Fibroblast of lung (primary cell): ENCODE data around the gene MYO10. TPM values are rescaled to one million over a fixed set of nuclear protein-coding genes. Genes with fewer than 3 reads are reported as not detected.

Experiments used
- DNase-seq, 2 donors: peaks; one replicate each; pipeline versions ENCODE4 v3.0.0 to v3.0.0-alpha.2; 2010; ENCODE audit warnings: low read depth in 2 of 2
- H2AFZ ChIP-seq: 2 replicates; pipeline ENCODE4 v1.5.1; 2012; ENCODE audit warnings: low read length, control low read depth, inconsistent platforms
- H3K27ac ChIP-seq: 2 replicates; pipeline ENCODE4 v1.5.1; 2011; ENCODE audit warnings: low read length, control low read depth; ENCODE audit not compliant: insufficient read depth
- H3K27me3 ChIP-seq: 2 replicates; pipeline ENCODE4 v1.5.1; 2011; ENCODE audit warnings: mild to moderate bottlenecking, low read length; ENCODE audit not compliant: control insufficient read depth, insufficient read depth
- H3K36me3 ChIP-seq: 2 replicates; pipeline ENCODE4 v1.5.1; 2011; ENCODE audit warnings: low read length; ENCODE audit not compliant: control insufficient read depth, insufficient read depth
- H3K4me1 ChIP-seq: 2 replicates; pipeline ENCODE4 v1.5.1; 2011; ENCODE audit warnings: low read length; ENCODE audit not compliant: control insufficient read depth, insufficient read depth; ENCODE audit errors: extremely low read depth
- H3K4me2 ChIP-seq: 2 replicates; pipeline ENCODE4 v1.5.1; 2011; ENCODE audit warnings: low read length, control low read depth; ENCODE audit not compliant: insufficient read depth; ENCODE audit errors: extremely low read depth
- H3K4me3 ChIP-seq, 4 experiments: fragments of 200-600 bp in 1 of 4; sonication (generic) in 1 of 4; replicated peaks in 1 of 4; 2 replicates each; pipeline ENCODE4 v1.5.1; 2011 to 2016; ENCODE audit warnings: low read length in 4 of 4, low read depth in 3 of 4, mild to moderate bottlenecking in 3 of 4, control low read depth in 2 of 4, inconsistent platforms in 1 of 4, mixed read lengths in 1 of 4; ENCODE audit not compliant: insufficient read depth in 1 of 4; ENCODE audit errors: control extremely low read depth in 1 of 4
- H3K79me2 ChIP-seq: 2 replicates; pipeline ENCODE4 v1.5.1; 2012; ENCODE audit warnings: mild to moderate bottlenecking, low read length, inconsistent platforms; ENCODE audit not compliant: control insufficient read depth, insufficient read depth
- H3K9ac ChIP-seq: 2 replicates; pipeline ENCODE4 v1.5.1; 2011; ENCODE audit warnings: mild to moderate bottlenecking, low read length, control low read depth; ENCODE audit not compliant: insufficient read depth
- H3K9me3 ChIP-seq: 2 replicates; pipeline ENCODE4 v1.5.1; 2012; ENCODE audit warnings: low read depth, low read length; ENCODE audit not compliant: control insufficient read depth, insufficient read depth
- H4K20me1 ChIP-seq: 2 replicates; pipeline ENCODE4 v1.5.1; 2011; ENCODE audit warnings: low read length; ENCODE audit not compliant: control insufficient read depth, insufficient read depth; ENCODE audit errors: extremely low read depth
- CTCF ChIP-seq, 2 donors: IDR thresholded peaks in 1 of 2; conservative IDR thresholded peaks in 1 of 2; 1 replicate in 1 of 2; 2 replicates in 1 of 2; pipeline ENCODE4 v1.5.1; 2011 to 2012; ENCODE audit warnings: low read length in 2 of 2, control low read depth in 1 of 2, inconsistent platforms in 1 of 2, low read depth in 1 of 2, mild to moderate bottlenecking in 1 of 2
- EZH2 ChIP-seq: IDR thresholded peaks from 2 replicates; pipeline ENCODE4 v1.5.1; 2012; ENCODE audit warnings: low read length, control low read depth, mild to moderate bottlenecking; ENCODE audit errors: missing control alignments
- polyA plus RNA-seq, 2 donors: library from polyadenylated mRNA; depleted of rRNA in 1 of 2; stranded (reverse) in 1 of 2; unstranded in 1 of 2; fragments of >200 nt; gene quantifications; 2 replicates each; pipeline ENCODE4 v1.2.1, GENCODE V29; 2011 to 2012; ENCODE audit warnings: missing spikeins in 1 of 2
- total RNA-seq: library from RNA; depleted of rRNA; stranded (reverse); fragments of >200 nt; gene quantifications from 2 replicates; pipeline ENCODE4 v1.2.1, GENCODE V29; 2014

The MYO10 gene
- total and polyA plus RNA-seq, 2 donors (not counting 1 experiment from before 2014, with no cell fraction given): 16.6 to 82.2 TPM

DNA sequence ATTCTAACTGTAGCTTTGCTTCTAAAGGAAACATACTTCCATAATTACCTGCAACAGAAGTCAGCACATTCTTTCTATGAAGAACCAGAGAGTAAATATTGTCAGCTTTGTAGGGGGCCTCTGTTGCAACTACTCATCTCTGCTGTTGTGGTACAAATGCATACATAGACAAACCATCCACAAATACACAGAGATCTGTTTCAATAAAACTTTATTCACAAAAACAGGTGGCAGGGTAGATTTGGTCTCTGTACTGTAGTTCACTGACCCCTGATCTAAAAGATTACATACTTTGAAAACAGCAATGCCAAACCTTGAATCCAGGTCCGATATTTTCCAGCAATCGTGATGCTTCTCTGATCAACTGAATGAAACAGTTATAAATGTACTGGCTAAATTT, 274.4 kb downstream of the MYO10 start:
- TF ChIP-seq CTCF (conservative IDR thresholded peaks at IDR 0.05 in 1 of 2, IDR thresholded peaks at IDR 0.05 in 1 of 2; ENCODE audit: low read depth in 1 of 2, low read length in 2 of 2): no peak
- TF ChIP-seq EZH2: no peak

GRCh38 chr5:16660982-16661381, 275.1 kb downstream of the MYO10 start:
- DNase-seq: no peak
- Histone ChIP-seq H3K36me3 (peaks cover 2% of the 10 kb centered on the region), H3K27ac (no peak overlapping the region), H3K27me3 (no peaks in the 10 kb centered on the region), H3K4me2 (no peak overlapping the region), H3K79me2 (no peaks in the 10 kb centered on the region), H4K20me1 (no peaks in the 10 kb centered on the region), H3K4me1 (no peaks in the 10 kb centered on the region), H3K9ac (no peak overlapping the region), H2AFZ (no peak overlapping the region), H3K4me3 (no peak overlapping the region), H3K9me3 (no peaks in the 10 kb centered on the region)
- TF ChIP-seq EZH2 (no peak), CTCF (conservative IDR thresholded peaks at IDR 0.05 in 1 of 2, IDR thresholded peaks at IDR 0.05 in 1 of 2; ENCODE audit: low read depth in 1 of 2, low read length in 2 of 2) (no peak)

More for the DNA sequence above, 274.4 kb downstream of the MYO10 start:
- H3K36me3 ChIP-seq: peaks cover 8% of the 10 kb centered on the region
- H3K79me2 ChIP-seq: no peaks in the 10 kb centered on the region
- no peaks in the 10 kb centered on the region for H3K9me3 ChIP-seq
- H3K27me3 ChIP-seq: no peaks in the 10 kb centered on the region
- H3K4me1 ChIP-seq: no peaks in the 10 kb centered on the region
- no peak overlapping the region for H2AFZ ChIP-seq
- H4K20me1 ChIP-seq: no peaks in the 10 kb centered on the region
- no peak for DNase-seq
- H3K4me3 ChIP-seq: no peak overlapping the region
- no peak overlapping the region for H3K27ac ChIP-seq
- no peak overlapping the region for H3K4me2 ChIP-seq
- H3K9ac ChIP-seq: no peak overlapping the region

DNA sequence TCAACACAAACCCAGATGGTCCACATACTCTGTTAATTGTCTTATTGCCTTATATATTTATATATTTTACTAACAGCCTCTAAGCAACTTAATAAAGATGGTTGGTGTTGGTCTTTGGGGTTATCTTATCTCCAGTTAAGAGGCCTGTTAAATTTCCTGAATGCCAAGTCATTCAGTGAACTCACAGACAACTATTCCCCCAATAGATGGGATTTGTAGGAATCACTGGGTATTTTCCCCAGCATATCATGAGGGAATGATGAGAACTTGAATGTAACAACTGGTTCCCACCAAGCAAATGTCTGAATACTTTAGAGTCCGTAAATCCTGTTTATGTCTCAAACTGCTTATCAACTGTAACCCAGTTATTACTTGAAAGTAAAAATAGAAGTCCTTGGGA, 276.6 kb downstream of the MYO10 start:
- Histone ChIP-seq H4K20me1 (no peaks in the 10 kb centered on the region), H3K4me1 (no peaks in the 10 kb centered on the region), H3K4me2 (no peak overlapping the region), H3K4me3 (no peak overlapping the region), H3K79me2 (no peaks in the 10 kb centered on the region), H3K27me3 (peaks cover 2% of the 10 kb centered on the region), H3K9me3 (no peaks in the 10 kb centered on the region), H3K9ac (no peak overlapping the region), H2AFZ (no peak overlapping the region), H3K36me3 (peaks cover 2% of the 10 kb centered on the region), H3K27ac (no peak overlapping the region)
- no peak for DNase-seq
- TF ChIP-seq EZH2: no peak
- no peak for TF ChIP-seq CTCF (conservative IDR thresholded peaks at IDR 0.05 in 1 of 2, IDR thresholded peaks at IDR 0.05 in 1 of 2; ENCODE audit: low read depth in 1 of 2, low read length in 2 of 2)
